ENCODE measurements around the gene ZDBF2.

Gene ZDBF2

DNA sequence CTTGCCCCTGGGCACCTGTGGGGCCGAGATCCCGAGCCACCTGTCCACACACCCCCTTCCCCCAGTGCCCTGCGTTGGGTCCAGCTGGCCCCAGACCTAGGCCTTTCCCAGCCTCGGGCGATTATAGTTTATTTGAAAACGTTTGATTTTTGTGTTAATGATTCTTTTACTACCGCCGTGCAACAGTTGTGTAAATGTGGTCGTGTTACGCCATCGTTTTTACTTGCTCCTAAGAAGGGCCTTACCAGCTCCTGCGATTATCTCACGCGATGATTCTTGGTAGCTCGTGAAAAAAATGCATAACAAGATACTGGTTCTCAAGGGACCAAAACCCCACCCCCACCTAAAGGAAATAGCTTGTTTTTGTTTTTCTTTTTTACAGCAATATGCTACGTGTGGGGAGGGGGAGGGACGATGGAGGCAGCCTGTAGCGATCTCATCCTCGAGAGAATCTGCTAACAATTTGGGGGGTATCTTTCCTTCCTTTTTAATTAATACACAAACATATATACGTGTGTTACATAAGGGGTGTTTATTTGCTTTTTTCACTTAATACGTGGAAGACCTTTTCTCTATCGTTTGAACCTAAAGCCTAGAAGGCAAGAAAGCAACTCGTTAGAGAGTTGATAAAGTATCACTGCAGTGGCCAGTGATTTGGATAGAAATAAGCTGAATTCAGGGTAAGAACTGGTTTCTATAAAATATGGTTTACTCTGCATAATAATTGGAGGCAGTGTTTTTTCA lies 1.0 kb downstream of the ZDBF2 start:
- H3K27me3 ChIP-seq (replicated peaks; ENCODE audit: control insufficient read depth, insufficient read depth, low read length): no peaks in the 10 kb centered on the region
- TF ChIP-seq, protein P1, sequence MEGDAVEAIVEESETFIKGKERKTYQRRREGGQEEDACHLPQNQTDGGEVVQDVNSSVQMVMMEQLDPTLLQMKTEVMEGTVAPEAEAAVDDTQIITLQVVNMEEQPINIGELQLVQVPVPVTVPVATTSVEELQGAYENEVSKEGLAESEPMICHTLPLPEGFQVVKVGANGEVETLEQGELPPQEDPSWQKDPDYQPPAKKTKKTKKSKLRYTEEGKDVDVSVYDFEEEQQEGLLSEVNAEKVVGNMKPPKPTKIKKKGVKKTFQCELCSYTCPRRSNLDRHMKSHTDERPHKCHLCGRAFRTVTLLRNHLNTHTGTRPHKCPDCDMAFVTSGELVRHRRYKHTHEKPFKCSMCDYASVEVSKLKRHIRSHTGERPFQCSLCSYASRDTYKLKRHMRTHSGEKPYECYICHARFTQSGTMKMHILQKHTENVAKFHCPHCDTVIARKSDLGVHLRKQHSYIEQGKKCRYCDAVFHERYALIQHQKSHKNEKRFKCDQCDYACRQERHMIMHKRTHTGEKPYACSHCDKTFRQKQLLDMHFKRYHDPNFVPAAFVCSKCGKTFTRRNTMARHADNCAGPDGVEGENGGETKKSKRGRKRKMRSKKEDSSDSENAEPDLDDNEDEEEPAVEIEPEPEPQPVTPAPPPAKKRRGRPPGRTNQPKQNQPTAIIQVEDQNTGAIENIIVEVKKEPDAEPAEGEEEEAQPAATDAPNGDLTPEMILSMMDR (IDR thresholded peaks at IDR 0.05; ENCODE audit: insufficient read depth, low read length, poor library complexity, severe bottlenecking): no peak
- DNase-seq (ENCODE audit: extremely low read depth, insufficient read length): peak; percentile 34
- H3K4me3 ChIP-seq (replicated peaks; ENCODE audit: low read depth, low read length): peak overlapping the region; percentile 91
- no peaks in the 10 kb centered on the region; the same call in 1 of the 2 replicates for H3K36me3 ChIP-seq (ENCODE audit: control insufficient read depth, insufficient read depth, low read length)

DNA sequence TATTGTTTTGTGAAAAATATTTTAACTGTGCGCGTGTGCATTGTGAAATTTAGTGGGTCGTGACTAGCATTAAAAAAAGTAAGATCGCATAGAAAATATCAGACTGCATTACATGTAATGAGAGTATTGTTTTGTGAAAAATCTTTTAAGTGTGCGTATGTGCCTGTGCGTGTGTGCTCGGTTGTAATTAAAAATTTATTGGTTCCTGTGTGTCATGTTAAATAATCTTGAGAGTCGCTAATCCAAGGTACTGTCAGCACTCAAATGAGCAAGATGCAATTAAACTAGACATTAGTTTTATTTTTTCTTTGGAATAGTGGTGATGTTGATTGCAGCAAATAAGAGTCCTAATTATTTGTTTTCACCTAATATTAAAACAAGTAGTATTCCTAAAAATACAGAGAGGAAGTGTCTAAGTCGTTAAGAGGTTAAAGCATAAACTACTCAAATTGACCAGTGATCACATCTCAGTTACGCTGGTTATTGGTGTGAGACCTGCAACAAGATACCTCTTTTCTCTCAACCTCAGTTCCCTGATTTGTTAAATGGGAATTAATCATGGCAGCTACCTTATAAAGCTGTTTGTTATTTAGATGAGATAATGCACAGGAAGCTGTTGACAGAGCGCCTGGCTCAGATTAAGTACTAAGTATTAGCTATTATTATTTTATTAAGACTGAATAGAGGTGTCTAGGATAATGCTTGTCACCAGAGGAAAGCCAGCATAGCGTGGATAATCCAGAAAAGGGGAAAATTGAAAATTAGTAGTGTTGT lies 1.9 kb downstream of the ZDBF2 start:
- H3K4me3 ChIP-seq (replicated peaks; ENCODE audit: low read depth, low read length): peak overlapping the region; percentile 91
- TF ChIP-seq, protein P1 (IDR thresholded peaks at IDR 0.05; ENCODE audit: insufficient read depth, low read length, poor library complexity, severe bottlenecking): no peak
- DNase-seq (ENCODE audit: extremely low read depth, insufficient read length): no peak
- H3K27me3 ChIP-seq (replicated peaks; ENCODE audit: control insufficient read depth, insufficient read depth, low read length): no peaks in the 10 kb centered on the region
- H3K36me3 ChIP-seq (ENCODE audit: control insufficient read depth, insufficient read depth, low read length): no peaks in the 10 kb centered on the region; the same call in 1 of the 2 replicates

DNA sequence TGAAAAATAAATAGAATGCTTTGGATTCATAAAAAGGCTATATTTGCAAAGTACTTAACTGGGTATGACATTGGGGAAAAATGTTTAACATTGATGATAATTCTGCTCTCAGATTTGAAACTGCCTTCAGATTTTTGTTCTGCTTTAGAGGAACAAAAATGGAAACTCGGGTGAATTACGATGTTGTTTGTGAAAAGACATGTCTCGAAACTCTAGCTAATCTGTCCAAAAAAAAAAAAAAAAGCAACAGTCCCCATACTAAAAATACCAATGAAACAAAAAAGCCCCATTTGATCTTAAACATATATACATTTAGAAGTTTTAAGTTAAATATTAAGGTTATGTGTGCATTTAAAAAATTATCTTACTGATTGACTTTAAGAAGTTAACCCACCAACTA lies 3.0 kb downstream of the ZDBF2 start:
- no peaks in the 10 kb centered on the region for H3K27me3 ChIP-seq (replicated peaks; ENCODE audit: control insufficient read depth, insufficient read depth, low read length)
- peaks cover 2% of the 10 kb centered on the region; the same call in 1 of the 2 replicates for H3K36me3 ChIP-seq (ENCODE audit: control insufficient read depth, insufficient read depth, low read length)
- H3K4me3 ChIP-seq (replicated peaks; ENCODE audit: low read depth, low read length): peak overlapping the region; percentile 91
- no peak for DNase-seq (ENCODE audit: extremely low read depth, insufficient read length)
- TF ChIP-seq, protein P1 (IDR thresholded peaks at IDR 0.05; ENCODE audit: insufficient read depth, low read length, poor library complexity, severe bottlenecking): no peak

DNA sequence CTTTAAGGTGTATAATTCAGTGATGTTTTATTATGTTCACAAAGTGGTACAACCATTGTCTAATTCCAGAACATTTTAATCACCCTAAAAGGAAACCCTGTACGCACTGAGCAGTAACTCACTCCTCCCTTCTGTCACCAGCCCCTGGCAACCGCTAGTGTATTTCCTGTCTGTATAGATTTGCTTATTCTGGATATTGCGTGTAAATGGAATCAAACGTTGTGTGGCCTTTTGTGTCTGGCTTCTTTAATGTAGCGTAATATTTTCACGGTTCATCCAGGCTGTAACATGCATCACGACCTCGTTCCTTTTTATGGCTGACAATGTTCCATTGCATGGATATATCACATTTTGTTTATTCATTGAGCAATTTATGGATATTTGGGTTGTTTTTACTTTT lies 8.3 kb downstream of the ZDBF2 start:
- no peak for DNase-seq (ENCODE audit: extremely low read depth, insufficient read length)
- Histone ChIP-seq H3K4me3 (replicated peaks; ENCODE audit: low read depth, low read length) (no peak overlapping the region), H3K36me3 (ENCODE audit: control insufficient read depth, insufficient read depth, low read length) (peaks cover 4% of the 10 kb centered on the region), H3K27me3 (replicated peaks; ENCODE audit: control insufficient read depth, insufficient read depth, low read length) (no peaks in the 10 kb centered on the region)
- TF ChIP-seq, protein P1 (IDR thresholded peaks at IDR 0.05; ENCODE audit: insufficient read depth, low read length, poor library complexity, severe bottlenecking): no peak

DNA sequence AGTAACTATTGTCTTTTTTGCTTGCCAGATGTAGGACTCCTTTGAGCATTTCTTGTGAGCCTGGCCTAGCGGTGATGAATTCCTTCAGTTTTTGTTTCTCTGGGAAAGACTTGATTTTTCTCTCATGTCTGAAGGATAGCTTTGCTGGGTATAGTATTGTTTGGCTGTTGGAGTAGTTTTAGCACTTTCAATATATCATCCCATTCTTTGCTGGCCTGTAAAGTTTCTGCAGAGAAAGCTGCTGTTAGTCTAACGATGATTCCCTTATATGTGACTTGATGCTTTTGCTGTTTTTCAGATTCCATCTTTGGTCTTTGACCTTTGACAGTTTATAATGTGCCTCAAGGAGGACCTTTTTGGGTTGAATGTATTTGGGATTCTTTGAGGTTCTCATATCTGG lies 12.7 kb downstream of the ZDBF2 start:
- no peaks in the 10 kb centered on the region for H3K27me3 ChIP-seq (replicated peaks; ENCODE audit: control insufficient read depth, insufficient read depth, low read length)
- H3K36me3 ChIP-seq (ENCODE audit: control insufficient read depth, insufficient read depth, low read length): peaks cover 11% of the 10 kb centered on the region
- TF ChIP-seq, protein P1 (IDR thresholded peaks at IDR 0.05; ENCODE audit: insufficient read depth, low read length, poor library complexity, severe bottlenecking): no peak
- H3K4me3 ChIP-seq (replicated peaks; ENCODE audit: low read depth, low read length): no peak overlapping the region
- no peak for DNase-seq (ENCODE audit: extremely low read depth, insufficient read length)
